Osteoblast (primary cell): Measurements from ENCODE around the gene KRT12. TPM values are rescaled to one million over a fixed set of nuclear protein-coding genes. Genes with fewer than 3 reads are reported as not detected.

Source experiments
- total RNA-seq: library from RNA; depleted of rRNA; stranded (reverse); fragments of >200 nt; gene quantifications from 2 replicates; pipeline ENCODE4 v1.2.3, GENCODE V29; 2012

Gene KRT12
- total RNA-seq, 1 donor, result not detected

Other genes starting within 250 kb of the KRT12 start
- 101 and 107 TPM in 2 replicates for gene SMARCE1, start 219.4 kb downstream of the KRT12 start, total RNA-seq
- under 0.01 TPM in 2 replicates for gene KRT222, start 202.0 kb downstream of the KRT12 start, total RNA-seq
- gene KRT24, start 163.5 kb downstream of the KRT12 start, total RNA-seq, result not detected in 2 replicates
- not detected in 2 replicates for gene KRT25, start 111.9 kb downstream of the KRT12 start, total RNA-seq
- not detected in 2 replicates for gene KRT26, start 95.0 kb downstream of the KRT12 start, total RNA-seq
- not detected in 2 replicates for gene KRT27, start 84.7 kb downstream of the KRT12 start, total RNA-seq
- not detected in 2 replicates for gene KRT28, start 67.3 kb downstream of the KRT12 start, total RNA-seq
- gene KRT10, start 44.6 kb downstream of the KRT12 start, total RNA-seq, result 2.2 and 2.4 TPM in 2 replicates
- gene KRT20, start 18.0 kb upstream of the KRT12 start, total RNA-seq, result not detected in 2 replicates
- 0.36 and 0.59 TPM in 2 replicates for gene KRT23, start 70.4 kb upstream of the KRT12 start, total RNA-seq
- gene KRT39, start 99.7 kb upstream of the KRT12 start, total RNA-seq, result 0.36 TPM in 1 of 2 replicates, not detected in the other
- under 0.01 TPM in 1 of 2 replicates, not detected in the other for gene KRT40, start 117.1 kb upstream of the KRT12 start, total RNA-seq
- not detected in 2 replicates for gene KRTAP3-3, start 126.9 kb upstream of the KRT12 start, total RNA-seq
- gene KRTAP3-2, start 132.7 kb upstream of the KRT12 start, total RNA-seq, result not detected in 2 replicates
- gene KRTAP3-1, start 141.9 kb upstream of the KRT12 start, total RNA-seq, result not detected in 2 replicates
- 25.0 and 31.8 TPM in 2 replicates for gene KRTAP1-5, start 160.0 kb upstream of the KRT12 start, total RNA-seq
- gene KRTAP1-4, start 163.0 kb upstream of the KRT12 start, total RNA-seq, result not detected in 2 replicates
- not detected in 2 replicates for gene KRTAP1-3, start 167.7 kb upstream of the KRT12 start, total RNA-seq
- 2.2 and 2.4 TPM in 2 replicates for gene KRTAP1-1, start 174.2 kb upstream of the KRT12 start, total RNA-seq
- not detected in 2 replicates for gene KRTAP2-1, start 180.1 kb upstream of the KRT12 start, total RNA-seq
- not detected in 2 replicates for gene KRTAP2-2, start 188.0 kb upstream of the KRT12 start, total RNA-seq
- gene KRTAP2-3, start 192.9 kb upstream of the KRT12 start, total RNA-seq, result 0.29 TPM in 1 of 2 replicates, not detected in the other
- not detected in 2 replicates for gene KRTAP2-4, start 198.7 kb upstream of the KRT12 start, total RNA-seq
- under 0.01 and 0.72 TPM in 2 replicates for gene KRTAP4-7, start 216.9 kb upstream of the KRT12 start, total RNA-seq
- gene KRTAP4-8, start 230.9 kb upstream of the KRT12 start, total RNA-seq, result not detected in 2 replicates
- not detected in 2 replicates for gene KRTAP4-16, start 235.0 kb upstream of the KRT12 start, total RNA-seq
- gene KRTAP4-9, start 238.2 kb upstream of the KRT12 start, total RNA-seq, result not detected in 2 replicates